Body of pancreas (tissue), 4 donors: ENCODE measurements around the gene ZNF775.

ENCODE experiments used
- POLR2A ChIP-seq, 3 donors: fragments of 450-650 bp; IDR thresholded peaks; one replicate each; pipeline ENCODE4 v1.6.1; 2016; ENCODE audit warnings: antibody characterized with exemption in 3 of 3, mild to moderate bottlenecking in 2 of 3
- TF ChIP-seq, protein P1 (sequence below), 7 experiments: fragments of 450-650 bp in 4 of 7; fragments of 200-600 bp in 3 of 7; sonication (generic) in 3 of 7; IDR thresholded peaks; one replicate each; pipeline ENCODE4 v1.5.1; 2016 to 2019; ENCODE audit warnings: antibody characterized with exemption in 7 of 7

DNA sequence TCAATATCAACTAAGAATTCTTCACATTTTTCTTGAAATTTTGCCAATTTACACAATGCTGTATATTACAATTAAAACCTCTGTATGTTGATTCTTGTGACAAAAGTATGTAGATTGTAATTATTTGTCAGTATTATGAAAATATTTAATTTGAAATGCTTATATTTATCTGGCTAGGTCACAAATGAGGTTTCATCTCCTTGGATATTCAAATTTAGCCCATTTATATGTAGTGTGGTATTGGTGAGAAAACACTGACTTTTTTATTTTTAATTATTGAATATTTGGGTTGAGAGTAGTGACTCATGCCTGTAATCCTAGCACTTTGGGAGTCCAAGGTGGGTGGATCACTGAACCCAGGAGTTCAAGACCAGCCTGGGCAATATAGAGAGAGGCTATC lies 34.8 kb upstream of the ZNF775 start:
- TF ChIP-seq, protein P1, sequence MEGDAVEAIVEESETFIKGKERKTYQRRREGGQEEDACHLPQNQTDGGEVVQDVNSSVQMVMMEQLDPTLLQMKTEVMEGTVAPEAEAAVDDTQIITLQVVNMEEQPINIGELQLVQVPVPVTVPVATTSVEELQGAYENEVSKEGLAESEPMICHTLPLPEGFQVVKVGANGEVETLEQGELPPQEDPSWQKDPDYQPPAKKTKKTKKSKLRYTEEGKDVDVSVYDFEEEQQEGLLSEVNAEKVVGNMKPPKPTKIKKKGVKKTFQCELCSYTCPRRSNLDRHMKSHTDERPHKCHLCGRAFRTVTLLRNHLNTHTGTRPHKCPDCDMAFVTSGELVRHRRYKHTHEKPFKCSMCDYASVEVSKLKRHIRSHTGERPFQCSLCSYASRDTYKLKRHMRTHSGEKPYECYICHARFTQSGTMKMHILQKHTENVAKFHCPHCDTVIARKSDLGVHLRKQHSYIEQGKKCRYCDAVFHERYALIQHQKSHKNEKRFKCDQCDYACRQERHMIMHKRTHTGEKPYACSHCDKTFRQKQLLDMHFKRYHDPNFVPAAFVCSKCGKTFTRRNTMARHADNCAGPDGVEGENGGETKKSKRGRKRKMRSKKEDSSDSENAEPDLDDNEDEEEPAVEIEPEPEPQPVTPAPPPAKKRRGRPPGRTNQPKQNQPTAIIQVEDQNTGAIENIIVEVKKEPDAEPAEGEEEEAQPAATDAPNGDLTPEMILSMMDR (IDR thresholded peaks at IDR 0.05) = no peak
- TF ChIP-seq POLR2A (IDR thresholded peaks at IDR 0.05) = no peak
